Psoas muscle (tissue), 8 donors: ENCODE data around the gene TMEM52. TPM values are rescaled to one million over a fixed set of nuclear protein-coding genes. Genes with fewer than 3 reads are reported as not detected.
"Not testable (repeated sequence)": the region's sequence is repeated elsewhere in the genome, so short reads cannot be mapped to it uniquely, and the experiment has no call there.

Source experiments
- ATAC-seq, 4 donors: fragments of 200-7000 bp; cut with Tn5 transposase; one replicate each; pipeline ENCODE4 v1.9.1; 2020; ENCODE audit warnings: moderate library complexity in 3 of 4, mild to moderate bottlenecking in 2 of 4
- DNase-seq, 2 donors: peaks; one replicate each; pipeline ENCODE4 v3.0.0-alpha.2; 2020
- H3K27ac ChIP-seq: fragments of 200-600 bp; one replicate; pipeline ENCODE4 v1.8.0; 2022
- H3K27me3 ChIP-seq, 3 donors: fragments of 200-600 bp in 1 of 3; one replicate each; pipeline versions ENCODE4 v1.6.1 to v1.8.0; 2013 to 2022; ENCODE audit warnings: low read length in 2 of 3, mild to moderate bottlenecking in 2 of 3, moderate library complexity in 1 of 3; ENCODE audit not compliant: insufficient read depth in 3 of 3
- H3K36me3 ChIP-seq, 2 donors: fragments of 200-600 bp in 1 of 2; one replicate each; pipeline versions ENCODE4 v1.6.1 to v1.8.0; 2013 to 2022; ENCODE audit warnings: low read depth in 1 of 2, mild to moderate bottlenecking in 1 of 2, moderate library complexity in 1 of 2; ENCODE audit not compliant: insufficient read depth in 1 of 2
- H3K4me1 ChIP-seq: fragments of 200-600 bp; one replicate; pipeline ENCODE4 v1.8.0; 2022
- H3K4me3 ChIP-seq: fragments of 200-600 bp; one replicate; pipeline ENCODE4 v1.8.0; 2022; ENCODE audit warnings: mild to moderate bottlenecking
- H3K9me3 ChIP-seq: fragments of 200-600 bp; one replicate; pipeline ENCODE4 v1.8.0; 2022
- CTCF ChIP-seq: fragments of 200-600 bp; IDR thresholded peaks from one replicate; pipeline ENCODE4 v1.8.0; 2022; ENCODE audit warnings: antibody characterized with exemption
- WGBS, 3 donors: extraction: QIAGEN DNeasy Blood & Tissue Kit; methylation state at CpG; one replicate each; pipeline versions ENCODE4 v1.1.6 to v1.1.7; 2013; 5-methylcytosine and 5-hydroxymethylcytosine counted together
- intact Hi-C, 2 donors: fragments of 100-400 bp; cut with DNase I; formaldehyde crosslinking; loops; one replicate each; pipeline versions ENCODE4 v1.11.0 to v1.14.2; 2022
- polyA plus RNA-seq, 3 donors: library from polyadenylated mRNA; stranded (reverse); fragments of 200-250 nt; gene quantifications; one replicate each; pipeline ENCODE4 v1.2.3, GENCODE V29; 2013
- total RNA-seq, 4 donors: library from RNA; stranded (reverse); fragmentation: NEBNext Ultra II Directional in 2 of 4; extraction: Animal tissue kit (Norgen Biotek cat#: 25700) in 2 of 4; gene quantifications; one replicate each; pipeline versions ENCODE4 v1.2.1 to v1.2.4, GENCODE V29; 2021 to 2023
- donor health status: healthy with polysubstance abuse.
- donor health status: DM: no; HTN: no; CAD: no; lungs with moderate emphysema.
- donor health status: Bipolar disorder and iron deficiency.
- donor health status: healthy.
- donor health status: DM: yes; HTN: yes; CAD: no.
- donor health status: DM: no; HTN: no; CAD: no.
- donor health status: DM: no; HTN: no; CAD: no.
- donor health status: DM: yes; HTN: yes; CAD: no.

TMEM52 gene
- total and polyA plus RNA-seq, 7 donors: 37.2 to 137 (median 58.7) TPM

GRCh38 chr1:1889090-1889750, 29.9 kb downstream of the TMEM52 start:
- WGBS, 3 donors: 18 to 27% (median 24%) methylated on average over 9 of the region's 9 CpGs
- peak in 1 of 2 donors; percentile 39 for DNase-seq
- H3K27ac ChIP-seq: peak overlapping the region; percentile 88

GRCh38 chr1:1883890-1884289, 35.2 kb downstream of the TMEM52 start:
- H3K27ac ChIP-seq, H3K4me3 ChIP-seq, H3K27me3 ChIP-seq, intact Hi-C loops, H3K9me3 ChIP-seq, ATAC-seq, H3K36me3 ChIP-seq: not testable (repeated sequence)
- H3K4me1 ChIP-seq: peaks cover 57% of the 10 kb centered on the region
- WGBS, 3 donors: 57 to 62% (median 59%) methylated on average over 11 of the region's 11 CpGs
- DNase-seq: peak in 1 of 2 donors; percentile 6

More at GRCh38 chr1:1889090-1889750, 29.9 kb downstream of the TMEM52 start:
- ATAC-seq: no peak
- Histone ChIP-seq H3K27me3 (no peaks in the 10 kb centered on the region), H3K4me3 (peak overlapping the region; percentile 97), H3K9me3 (no peaks in the 10 kb centered on the region), H3K36me3 (no peaks in the 10 kb centered on the region), H3K4me1 (peaks cover 47% of the 10 kb centered on the region)
- intact Hi-C loops: no loop called here
- no peak for TF ChIP-seq CTCF

- no peaks in the 10 kb centered on the region for H3K27me3 ChIP-seq
- no peaks in the 10 kb centered on the region for H3K36me3 ChIP-seq
- H3K4me3 ChIP-seq: no peak overlapping the region
- ATAC-seq (peak in 1 of 4 donors; percentile 34), DNase-seq (no peak)
- H3K9me3 ChIP-seq: no peaks in the 10 kb centered on the region
- intact Hi-C loops: no loop called here
- no peak for TF ChIP-seq CTCF
- 32 to 48% (median 44%) methylated on average over 4 of the region's 4 CpGs for WGBS, 3 donors
- peaks cover 56% of the 10 kb centered on the region for H3K4me1 ChIP-seq
- no peak overlapping the region for H3K27ac ChIP-seq
Observed at GRCh38 chr1:1883092-1883873, 35.8 kb downstream of the TMEM52 start.

- H3K27me3 ChIP-seq: no peaks in the 10 kb centered on the region
- no peak for TF ChIP-seq CTCF
- 71 to 81% (median 76%) methylated on average over 6 of the region's 6 CpGs for WGBS, 3 donors
- H3K36me3 ChIP-seq: no peaks in the 10 kb centered on the region
- intact Hi-C loops: no loop called here
- peak in 1 of 4 donors; percentile 13 for ATAC-seq
- peaks cover 53% of the 10 kb centered on the region for H3K4me1 ChIP-seq
- no peaks in the 10 kb centered on the region for H3K9me3 ChIP-seq
- H3K4me3 ChIP-seq: no peak overlapping the region
- peak in 1 of 2 donors; percentile 18 for DNase-seq
- H3K27ac ChIP-seq: no peak overlapping the region
Observed at GRCh38 chr1:1881727-1882126, 37.4 kb downstream of the TMEM52 start.

- peak in 1 of 2 donors; percentile 6 for DNase-seq
- 62 to 70% (median 63%) methylated on average over 13 of the region's 13 CpGs for WGBS, 3 donors
- intact Hi-C loops: no loop called here
Observed at GRCh38 chr1:1880617-1881312, 38.3 kb downstream of the TMEM52 start.

More at GRCh38 chr1:1880617-1881312, 38.3 kb downstream of the TMEM52 start:
- no peak for ATAC-seq
- H3K27me3 ChIP-seq: no peaks in the 10 kb centered on the region
- TF ChIP-seq CTCF: no peak
- H3K36me3 ChIP-seq: peaks cover 2 to 8% of the 10 kb centered on the region in 2 donors
- H3K4me1 ChIP-seq: peaks cover 56% of the 10 kb centered on the region
- H3K9me3 ChIP-seq: no peaks in the 10 kb centered on the region
- no peak overlapping the region for H3K27ac ChIP-seq
- H3K4me3 ChIP-seq: no peak overlapping the region
